H1 (cell line): Measurements from ENCODE around the gene RFNG. TPM values are rescaled to one million over a fixed set of nuclear protein-coding genes. Genes with fewer than 3 reads are reported as not detected.
A peak's percentile ranks its signal among the peaks of the same experiment; 100 is the strongest.

ENCODE experiments used
- CTCF ChIA-PET: fragments of 300-600 bp; sonication (Branson Sonifier 250); formaldehyde crosslinking; loops from one replicate; lab custom pipeline; 2021; ENCODE audit not compliant: partially characterized antibody; lab: Charles Lee
- POLR2A ChIA-PET: fragments of 300-600 bp; sonication (Branson Sonifier 250); formaldehyde crosslinking; loops from one replicate; lab custom pipeline; 2021; ENCODE audit warnings: inconsistent platforms; ENCODE audit not compliant: partially characterized antibody; lab: Charles Lee
- DNase-seq, 2 experiments: peaks; one replicate each; pipeline versions ENCODE4 v3.0.0 to v3.0.0-alpha.2; 2010 to 2022; ENCODE audit warnings: low spot score in 2 of 2, low read depth in 1 of 2, mixed read lengths in 1 of 2
- FAIRE-seq: peaks from 2 replicates; lab custom pipeline; 2011; peaks lifted over from hg19 to GRCh38; lab: Jason Lieb, UNC
- H2AFZ ChIP-seq: 2 replicates; pipeline ENCODE4 v1.8.1; 2012; ENCODE audit warnings: low read length, inconsistent platforms
- H2AK5ac ChIP-seq: 2 replicates; pipeline ENCODE4 v1.6.1; 2013; ENCODE audit warnings: low read depth, low read length
- H2BK120ac ChIP-seq: replicated peaks from 2 replicates; pipeline ENCODE3; 2013; ENCODE audit warnings: low read depth, low read length, inconsistent platforms
- H2BK12ac ChIP-seq: 2 replicates; pipeline ENCODE4 v1.6.1; 2013; ENCODE audit warnings: low read depth, low read length
- H2BK15ac ChIP-seq: 2 replicates; pipeline ENCODE4 v1.6.1; 2013; ENCODE audit warnings: low read length
- H2BK20ac ChIP-seq: 2 replicates; pipeline ENCODE4 v1.6.1; 2013; ENCODE audit warnings: low read length
- H2BK5ac ChIP-seq: 2 replicates; pipeline ENCODE4 v1.6.1; 2013; ENCODE audit warnings: low read depth, low read length
- H3K14ac ChIP-seq: 2 replicates; pipeline ENCODE4 v1.6.1; 2013; ENCODE audit warnings: inconsistent platforms; ENCODE audit not compliant: insufficient read length
- H3K18ac ChIP-seq: 2 replicates; pipeline ENCODE4 v1.6.1; 2013; ENCODE audit warnings: low read length; ENCODE audit errors: extremely low read depth
- H3K23ac ChIP-seq: 2 replicates; pipeline ENCODE4 v1.6.1; 2013; ENCODE audit warnings: inconsistent platforms; ENCODE audit not compliant: insufficient read length
- H3K23me2 ChIP-seq: 2 replicates; pipeline ENCODE4 v1.6.1; 2013; ENCODE audit warnings: low read depth, low read length
- H3K27ac ChIP-seq: 2 replicates; pipeline ENCODE4 v1.6.1; 2011; ENCODE audit warnings: low read depth, low read length, inconsistent platforms
- H3K27me3 ChIP-seq, 4 experiments: replicated peaks in 1 of 4; 1 replicate in 1 of 4; 2 replicates in 3 of 4; pipeline versions ENCODE4 v1.6.1 to v1.8.1; 2011 to 2013; ENCODE audit warnings: low read length in 3 of 4, mild to moderate bottlenecking in 3 of 4, inconsistent platforms in 2 of 4, mixed read lengths in 2 of 4, moderate library complexity in 1 of 4; ENCODE audit not compliant: control insufficient read depth in 3 of 4, insufficient read depth in 3 of 4; ENCODE audit errors: extremely low read depth in 1 of 4
- H3K36me3 ChIP-seq, 4 experiments: 2 replicates each; pipeline versions ENCODE4 v1.6.1 to v1.8.1; 2011 to 2013; ENCODE audit warnings: mild to moderate bottlenecking in 4 of 4, low read length in 3 of 4, moderate library complexity in 2 of 4, control low read depth in 1 of 4, inconsistent platforms in 1 of 4; ENCODE audit not compliant: insufficient read depth in 4 of 4, control insufficient read depth in 2 of 4
- H3K4ac ChIP-seq: replicated peaks from 2 replicates; pipeline ENCODE3; 2013; ENCODE audit warnings: low read length, low read depth, mixed read lengths, inconsistent platforms; ENCODE audit not compliant: insufficient read length
- H3K4me1 ChIP-seq, 4 experiments: replicated peaks in 1 of 4; 1 replicate in 1 of 4; 2 replicates in 3 of 4; pipeline versions ENCODE4 v1.6.1 to v1.8.1; 2011 to 2013; ENCODE audit warnings: low read length in 3 of 4, inconsistent platforms in 2 of 4, mixed read lengths in 1 of 4; ENCODE audit not compliant: insufficient read depth in 4 of 4, control insufficient read depth in 3 of 4
- H3K4me2 ChIP-seq, 2 experiments: 2 replicates each; pipeline versions ENCODE4 v1.6.1 to v1.8.1; 2011 to 2013; ENCODE audit warnings: low read depth in 2 of 2, low read length in 2 of 2, control low read depth in 1 of 2, inconsistent platforms in 1 of 2, mild to moderate bottlenecking in 1 of 2; ENCODE audit not compliant: insufficient read depth in 1 of 2
- H3K4me3 ChIP-seq, 4 experiments: fragments of 200-600, 300-600 bp in 1 of 4; sonication (generic), shearing (Covaris generic), sonication (Bioruptor Twin) in 1 of 4; 2 replicates each; pipeline versions ENCODE4 v1.5.1 to v1.8.1; 2011 to 2016; ENCODE audit warnings: low read length in 4 of 4, low read depth in 3 of 4, control low read depth in 2 of 4, inconsistent platforms in 2 of 4, mild to moderate bottlenecking in 2 of 4, mixed read lengths in 1 of 4, moderate library complexity in 1 of 4; ENCODE audit not compliant: insufficient read depth in 2 of 4; ENCODE audit errors: extremely low read depth in 1 of 4
- H3K56ac ChIP-seq: replicated peaks from 2 replicates; pipeline ENCODE3; 2013; ENCODE audit warnings: low read depth, mild to moderate bottlenecking, mixed read lengths, low read length, inconsistent platforms; ENCODE audit not compliant: insufficient read length
- H3K79me1 ChIP-seq: 2 replicates; pipeline ENCODE4 v1.6.1; 2013; ENCODE audit warnings: low read depth, low read length, control low read depth
- H3K79me2 ChIP-seq, 2 experiments: 2 replicates each; pipeline versions ENCODE4 v1.6.1 to v1.8.1; 2012 to 2013; ENCODE audit warnings: low read length in 2 of 2, mild to moderate bottlenecking in 2 of 2, inconsistent platforms in 1 of 2; ENCODE audit not compliant: insufficient read depth in 2 of 2, control insufficient read depth in 1 of 2
- H3K9ac ChIP-seq, 4 experiments: replicated peaks in 1 of 4; 1 replicate in 1 of 4; 2 replicates in 3 of 4; pipeline versions ENCODE4 v1.6.1 to v1.8.1; 2011 to 2013; ENCODE audit warnings: low read depth in 3 of 4, low read length in 3 of 4, control low read depth in 2 of 4, mild to moderate bottlenecking in 2 of 4, moderate library complexity in 2 of 4, inconsistent platforms in 1 of 4; ENCODE audit errors: extremely low read depth in 1 of 4
- H3K9me3 ChIP-seq, 2 experiments: 2 replicates each; pipeline versions ENCODE4 v1.6.1 to v1.8.1; 2012 to 2013; ENCODE audit warnings: mild to moderate bottlenecking in 2 of 2, moderate library complexity in 2 of 2, control low read depth in 1 of 2, inconsistent platforms in 1 of 2, low read depth in 1 of 2, low read length in 1 of 2, mixed read lengths in 1 of 2; ENCODE audit not compliant: insufficient read depth in 2 of 2
- H4K20me1 ChIP-seq, 2 experiments: replicated peaks in 1 of 2; 2 replicates each; pipeline versions ENCODE3 to v1.8.1; 2011 to 2013; ENCODE audit warnings: inconsistent platforms in 2 of 2, low read length in 2 of 2, mild to moderate bottlenecking in 1 of 2; ENCODE audit not compliant: insufficient read depth in 2 of 2, control insufficient read depth in 1 of 2
- H4K5ac ChIP-seq: 2 replicates; pipeline ENCODE4 v1.6.1; 2013; ENCODE audit warnings: low read length, low read depth, mixed read lengths, inconsistent platforms; ENCODE audit not compliant: insufficient read length
- H4K8ac ChIP-seq: 2 replicates; pipeline ENCODE4 v1.8.0; 2013; ENCODE audit warnings: mild to moderate bottlenecking, moderate library complexity, low read length, inconsistent platforms; ENCODE audit not compliant: insufficient read depth; ENCODE audit errors: extremely low read depth
- H4K91ac ChIP-seq: replicated peaks from 2 replicates; pipeline ENCODE3; 2013; ENCODE audit warnings: low read length, mixed read lengths, inconsistent platforms; ENCODE audit not compliant: insufficient read length
- GTF2F1 ChIP-seq: IDR thresholded peaks from 2 replicates; pipeline ENCODE4 v1.6.1; 2012; ENCODE audit warnings: low read depth, low read length, improper control_type of control experiment, borderline replicate concordance
- KDM1A ChIP-seq: fragments of 200-600, 300-600 bp; sonication (generic); IDR thresholded peaks from 2 replicates; pipeline ENCODE4 v1.7.1; 2016; ENCODE audit warnings: mild to moderate bottlenecking, low read length, borderline replicate concordance
- KDM4A ChIP-seq: IDR thresholded peaks from one replicate; pipeline ENCODE4 v1.7.1; 2012; ENCODE audit warnings: low read depth, mild to moderate bottlenecking, moderate library complexity, low read length, inconsistent platforms; ENCODE audit not compliant: severe bottlenecking
- KDM5A ChIP-seq: fragments of 200-600 bp; IDR thresholded peaks from 2 replicates; pipeline ENCODE4 v1.7.1; 2012; ENCODE audit warnings: mild to moderate bottlenecking, low read length, inconsistent platforms, mixed read lengths
- POLR2A ChIP-seq, 2 experiments: IDR thresholded peaks; 1 replicate in 1 of 2; 2 replicates in 1 of 2; pipeline ENCODE4 v1.6.1; 2011; ENCODE audit warnings: low read depth in 2 of 2, low read length in 2 of 2, mild to moderate bottlenecking in 2 of 2; ENCODE audit errors: control extremely low read depth in 1 of 2
- RAD21 ChIP-seq, 2 experiments: IDR thresholded peaks in 1 of 2; conservative IDR thresholded peaks in 1 of 2; 2 replicates each; pipeline ENCODE4 v1.6.1; 2011; ENCODE audit warnings: low read depth in 2 of 2, low read length in 2 of 2, improper control_type of control experiment in 1 of 2, inconsistent platforms in 1 of 2, mild to moderate bottlenecking in 1 of 2, moderate library complexity in 1 of 2
- RBBP5 ChIP-seq: IDR thresholded peaks from 2 replicates; pipeline ENCODE4 v1.7.1; 2012; ENCODE audit warnings: low read depth, mild to moderate bottlenecking, inconsistent platforms, low read length, moderate library complexity, borderline replicate concordance
- SIRT6 ChIP-seq: IDR thresholded peaks from one replicate; pipeline ENCODE4 v1.7.1; 2012; ENCODE audit warnings: low read length, inconsistent platforms
- SIX5 ChIP-seq: IDR thresholded peaks from 2 replicates; pipeline ENCODE4 v1.6.1; 2011; ENCODE audit warnings: mild to moderate bottlenecking, low read depth, low read length
- SP4 ChIP-seq: IDR thresholded peaks from 2 replicates; pipeline ENCODE4 v1.6.1; 2012; ENCODE audit warnings: low read length, inconsistent platforms
- WGBS, 2 experiments: shearing (Covaris generic) in 1 of 2; methylation state at CpG; one replicate each; pipeline versions ENCODE4 v1.1.6 to v1.1.7; 2013 to 2015; ENCODE audit warnings: low lambda C conversion rate in 2 of 2, mixed read lengths in 2 of 2, inconsistent platforms in 1 of 2, low coverage in 1 of 2, missing lambda C conversion rate in 1 of 2; ENCODE audit not compliant: insufficient replicate concordance in 2 of 2, insufficient coverage in 1 of 2, insufficient read length in 1 of 2; ENCODE audit errors: extremely low coverage in 1 of 2, missing lambda C conversion rate in 1 of 2; 5-methylcytosine and 5-hydroxymethylcytosine counted together
- polyA plus RNA-seq, 7 experiments: library from polyadenylated mRNA; depleted of rRNA in 3 of 7; stranded (reverse) in 5 of 7; unstranded in 2 of 7; fragments of >200 nt in 5 of 7; fragments of 200-250 nt in 2 of 7; gene quantifications; 1 replicate in 5 of 7; 2 replicates in 1 of 7; 4 replicates in 1 of 7; pipeline versions ENCODE4 v1.2.1 to v1.2.3, GENCODE V29; 2011 to 2013; ENCODE audit warnings: missing spikeins in 2 of 7, mixed read lengths in 2 of 7
- total RNA-seq: library from RNA; stranded (reverse); fragmentation: NEBNext Ultra II Directional; extraction: Animal tissue kit (Norgen Biotek cat#: 25700); gene quantifications from 2 replicates; pipeline ENCODE4 v1.2.1, GENCODE V29; 2021
- TF ChIP-seq, protein P1 (sequence below), 3 experiments: IDR thresholded peaks; 1 replicate in 2 of 3; 2 replicates in 1 of 3; pipeline versions ENCODE4 v1.5.1 to v1.6.1; 2011; ENCODE audit warnings: low read length in 3 of 3, mild to moderate bottlenecking in 3 of 3, inconsistent platforms in 2 of 3, low read depth in 1 of 3, moderate library complexity in 1 of 3; ENCODE audit not compliant: insufficient read depth in 1 of 3; ENCODE audit errors: control extremely low read depth in 1 of 3

RFNG gene
- total and polyA plus RNA-seq, 2 of the 8 experiments (the other 6 are each of a cell fraction or from before 2014, with no cell fraction given): 26.7 to 28.4 TPM

GRCh38 chr17:82043507-82043906, 8.1 kb downstream of the RFNG start:
- Histone ChIP-seq H3K4ac (peak overlapping the region; percentile 95), H3K4me1 (peaks cover 0 to 15% (median 7%) of the 10 kb centered on the region in 4 experiments; a peak in 4 of 7 replicates), H3K9me3 (no peaks in the 10 kb centered on the region), H3K56ac (no peak overlapping the region), H3K4me2 (no peak overlapping the region), H3K27me3 (peaks cover 0 to 4% (median 0%) of the 10 kb centered on the region in 4 experiments; a peak in 1 of 7 replicates), H2AK5ac (no peak overlapping the region), H4K5ac (peak overlapping the region; percentile 47), H3K79me2 (no peaks in the 10 kb centered on the region), H3K23ac (no peak overlapping the region), H2BK120ac (no peak overlapping the region), H2BK15ac (no peak overlapping the region; the same call in 1 of the 2 replicates), H2BK20ac (no peak overlapping the region), H4K91ac (peak overlapping the region; percentile 96), H3K14ac (no peak overlapping the region), H3K27ac (no peak overlapping the region), H2AFZ (no peak overlapping the region), H4K8ac (peak overlapping the region; percentile 83), H3K79me1 (no peaks in the 10 kb centered on the region), H3K9ac (no peak overlapping the region), H4K20me1 (peaks cover 0 to 6% of the 10 kb centered on the region in 2 experiments), H3K36me3 (peaks cover 0 to 5% (median 2%) of the 10 kb centered on the region in 4 experiments; a peak in 3 of 8 replicates), H2BK5ac (0 out of 2 replicates have a peak overlapping the region, but pooled peaks have one; percentile 52), H3K4me3 (no peak overlapping the region), H2BK12ac (peak overlapping the region; percentile 97; the same call in 1 of the 2 replicates), H3K18ac (peak overlapping the region; percentile 68), H3K23me2 (0 out of 2 replicates have a peak, but pooled peaks cover 3% of the 10 kb centered on the region)
- POLR2A ChIA-PET: interaction anchor here (0.7 to 1.5 kb wide), 17 partner anchors 9 to 174 kb away, joined by 3 to 10 read pairs (median 3); partner anchors contain the start of genes CENPX, GPS1, LRRC45 and RAC3
- 84% methylated on average over 16 of the region's 16 CpGs; no CpG with 5 or more reads in 1 of the 2 experiments for WGBS, 2 experiments
- CTCF ChIA-PET: interaction anchor here (0.8 to 2.7 kb wide), 5 partner anchors 14 to 79 kb away, joined by 3 to 28 read pairs (median 3); no protein-coding TSS in a partner anchor
- peak in 1 of 2 experiments; percentile 57 for DNase-seq
- no peak for FAIRE-seq
- no peak for TF ChIP-seq SIX5
- TF ChIP-seq, protein P1, sequence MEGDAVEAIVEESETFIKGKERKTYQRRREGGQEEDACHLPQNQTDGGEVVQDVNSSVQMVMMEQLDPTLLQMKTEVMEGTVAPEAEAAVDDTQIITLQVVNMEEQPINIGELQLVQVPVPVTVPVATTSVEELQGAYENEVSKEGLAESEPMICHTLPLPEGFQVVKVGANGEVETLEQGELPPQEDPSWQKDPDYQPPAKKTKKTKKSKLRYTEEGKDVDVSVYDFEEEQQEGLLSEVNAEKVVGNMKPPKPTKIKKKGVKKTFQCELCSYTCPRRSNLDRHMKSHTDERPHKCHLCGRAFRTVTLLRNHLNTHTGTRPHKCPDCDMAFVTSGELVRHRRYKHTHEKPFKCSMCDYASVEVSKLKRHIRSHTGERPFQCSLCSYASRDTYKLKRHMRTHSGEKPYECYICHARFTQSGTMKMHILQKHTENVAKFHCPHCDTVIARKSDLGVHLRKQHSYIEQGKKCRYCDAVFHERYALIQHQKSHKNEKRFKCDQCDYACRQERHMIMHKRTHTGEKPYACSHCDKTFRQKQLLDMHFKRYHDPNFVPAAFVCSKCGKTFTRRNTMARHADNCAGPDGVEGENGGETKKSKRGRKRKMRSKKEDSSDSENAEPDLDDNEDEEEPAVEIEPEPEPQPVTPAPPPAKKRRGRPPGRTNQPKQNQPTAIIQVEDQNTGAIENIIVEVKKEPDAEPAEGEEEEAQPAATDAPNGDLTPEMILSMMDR (IDR thresholded peaks at IDR 0.05; ENCODE audit: control extremely low read depth in 1 of 3, insufficient read depth in 1 of 3, low read depth in 1 of 3, low read length in 3 of 3): no peak
- no peak for TF ChIP-seq KDM5A
- no peak for TF ChIP-seq RAD21 (IDR thresholded peaks at IDR 0.05 in 1 of 2, conservative IDR thresholded peaks at IDR 0.05 in 1 of 2; ENCODE audit: low read depth in 2 of 2, low read length in 2 of 2)
- no peak for TF ChIP-seq SIRT6
- TF ChIP-seq POLR2A (IDR thresholded peaks at IDR 0.05; ENCODE audit: control extremely low read depth in 1 of 2, low read depth in 2 of 2, low read length in 2 of 2): no peak
- no peak for TF ChIP-seq KDM1A
- no peak for TF ChIP-seq GTF2F1
- TF ChIP-seq RBBP5: no peak
- TF ChIP-seq SP4: no peak
- no peak for TF ChIP-seq KDM4A
